GM23248 (cell line): ENCODE measurements around the gene TRIM38. TPM values are rescaled to one million over a fixed set of nuclear protein-coding genes. Genes with fewer than 3 reads are reported as not detected.

Experiments
- DNase-seq: peaks from one replicate; pipeline ENCODE4 v3.0.0-alpha.2; 2015
- H2AFZ ChIP-seq: fragments of 200-600 bp; sonication (generic); 2 replicates; pipeline ENCODE4 v1.6.1; 2016; ENCODE audit warnings: antibody characterized with exemption
- H3F3A ChIP-seq: fragments of 200-600 bp; sonication (generic); 2 replicates; pipeline ENCODE4 v1.6.1; 2016; ENCODE audit warnings: mild to moderate bottlenecking, antibody characterized with exemption, mixed run types; ENCODE audit not compliant: insufficient read depth
- H3K27ac ChIP-seq: fragments of 200-600 bp; sonication (generic); 2 replicates; pipeline ENCODE4 v1.5.1; 2016; ENCODE audit warnings: mild to moderate bottlenecking
- H3K27me3 ChIP-seq: fragments of 200-600 bp; sonication (generic); replicated peaks from 2 replicates; pipeline ENCODE4 v1.6.1; 2016; ENCODE audit warnings: mild to moderate bottlenecking; ENCODE audit not compliant: insufficient read depth
- H3K36me3 ChIP-seq: fragments of 200-600 bp; sonication (generic); 2 replicates; pipeline ENCODE4 v1.6.1; 2016; ENCODE audit warnings: low read depth, mild to moderate bottlenecking
- H3K4me1 ChIP-seq: fragments of 200-600 bp; sonication (generic); 2 replicates; pipeline ENCODE4 v1.6.1; 2016; ENCODE audit warnings: mild to moderate bottlenecking; ENCODE audit not compliant: insufficient read depth
- H3K4me2 ChIP-seq: fragments of 200-600 bp; sonication (generic); one replicate; pipeline ENCODE4 v1.6.1; 2016; ENCODE audit warnings: mild to moderate bottlenecking; ENCODE audit not compliant: unreplicated experiment
- H3K4me3 ChIP-seq: fragments of 200-600 bp; sonication (generic); 2 replicates; pipeline ENCODE4 v1.5.1; 2016; ENCODE audit warnings: mild to moderate bottlenecking
- H3K79me2 ChIP-seq: fragments of 200-600 bp; sonication (generic); 2 replicates; pipeline ENCODE4 v1.6.1; 2016; ENCODE audit warnings: mild to moderate bottlenecking; ENCODE audit not compliant: insufficient read depth
- H3K9ac ChIP-seq: fragments of 200-600 bp; sonication (generic); 2 replicates; pipeline ENCODE4 v1.6.1; 2016; ENCODE audit warnings: mild to moderate bottlenecking
- H3K9me2 ChIP-seq: fragments of 200-600 bp; sonication (generic); 2 replicates; pipeline ENCODE4 v1.6.1; 2016; ENCODE audit warnings: mixed run types, mild to moderate bottlenecking, moderate library complexity; ENCODE audit not compliant: insufficient read depth
- H3K9me3 ChIP-seq: fragments of 200-600 bp; sonication (generic); one replicate; pipeline ENCODE4 v1.6.1; 2017; ENCODE audit warnings: low read depth
- H4K20me1 ChIP-seq: fragments of 200-600 bp; sonication (generic); 2 replicates; pipeline ENCODE4 v1.6.0; 2016; ENCODE audit not compliant: insufficient read depth
- EZH2 ChIP-seq: fragments of 200-600 bp; sonication (generic); IDR thresholded peaks from 2 replicates; pipeline ENCODE4 v1.6.1; 2018; ENCODE audit warnings: antibody characterized with exemption, mild to moderate bottlenecking; ENCODE audit not compliant: insufficient read depth, poor library complexity, severe bottlenecking
- EZH2phosphoT487 ChIP-seq: fragments of 200-600 bp; sonication (generic); IDR thresholded peaks from 2 replicates; pipeline ENCODE4 v1.6.1; 2018; ENCODE audit warnings: antibody characterized with exemption, moderate library complexity, mild to moderate bottlenecking, low read depth; ENCODE audit not compliant: insufficient read depth
- WGBS, 2 experiments: methylation state at CpG; one replicate each; pipeline ENCODE4 v1.1.6; 2015 to 2017; ENCODE audit warnings: low lambda C conversion rate in 2 of 2, low coverage in 1 of 2; ENCODE audit errors: missing lambda C conversion rate in 2 of 2; 5-methylcytosine and 5-hydroxymethylcytosine counted together
- in situ Hi-C: fragments of 300-500 bp; cut with MboI; formaldehyde crosslinking; loops from 2 replicates; pipeline ENCODE4 v1.15.0; 2020
- polyA plus RNA-seq: library from polyadenylated mRNA; unstranded; fragments of >200 nt; fragmentation: Nextera tagmentation; extraction: Ambion mirVana; gene quantifications from 2 replicates; pipeline ENCODE4 v1.2.1, GENCODE V29; 2016
- total RNA-seq: library from RNA; depleted of rRNA; stranded (reverse); fragments of >200 nt; shearing (Covaris generic); gene quantifications from 2 replicates; pipeline ENCODE4 v1.2.3, GENCODE V29; 2014

The TRIM38 gene
- total and polyA plus RNA-seq, 2 experiments from 2014 or later = 7.3 to 7.6 TPM

DNA sequence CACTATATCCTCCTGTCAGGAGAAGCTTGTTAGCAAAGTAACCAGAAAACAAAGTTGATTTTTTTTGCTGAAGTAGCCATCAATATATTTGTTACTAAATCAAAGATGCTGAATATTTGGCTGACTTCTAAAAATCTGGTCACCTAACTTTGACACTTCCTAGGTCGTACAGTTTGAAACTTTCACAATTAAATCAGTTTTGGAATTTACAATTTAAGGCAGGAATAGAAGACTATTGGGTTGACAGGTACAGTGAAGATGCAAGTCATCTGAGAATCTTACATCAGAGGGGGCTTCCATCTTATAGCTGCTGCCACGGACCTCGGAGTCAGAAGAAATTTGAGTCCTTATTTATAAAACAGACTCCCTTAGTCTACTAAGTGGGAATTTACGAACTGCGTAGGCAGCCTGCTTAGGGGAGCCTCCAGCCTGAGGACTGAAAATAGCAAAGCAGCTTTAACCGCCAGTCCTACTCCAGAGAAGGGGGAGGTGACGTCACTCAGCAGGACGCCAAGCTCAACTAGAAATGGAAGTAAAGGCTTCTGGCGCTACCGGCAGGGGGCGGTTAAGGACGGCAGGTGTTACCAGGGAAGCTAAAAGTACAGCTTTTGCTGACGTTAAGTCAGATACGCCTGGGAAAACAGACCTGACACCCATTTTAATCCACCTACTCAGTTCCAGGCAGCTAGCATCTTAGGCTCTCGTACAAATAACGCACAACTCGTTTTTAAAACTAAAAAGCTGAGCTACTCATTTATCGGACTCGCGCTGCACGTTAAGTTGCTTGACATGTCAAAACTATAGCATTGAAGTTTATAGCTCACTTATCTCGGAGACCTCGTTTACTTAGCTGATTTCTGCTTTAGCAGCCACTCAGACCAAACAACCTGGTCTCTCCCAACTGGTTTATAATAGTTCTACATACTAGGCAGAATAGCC lies 63.6 kb downstream of the TRIM38 start:
- Histone ChIP-seq H3K4me2 (peak overlapping the region; percentile 91), H3K9me2 (no peaks in the 10 kb centered on the region), H3K36me3 (no peaks in the 10 kb centered on the region), H3K9me3 (no peaks in the 10 kb centered on the region), H2AFZ (peak overlapping the region; percentile 91), H4K20me1 (no peaks in the 10 kb centered on the region), H3F3A (peaks cover 34% of the 10 kb centered on the region), H3K9ac (peak overlapping the region; percentile 80), H3K4me1 (peaks cover 22% of the 10 kb centered on the region), H3K27me3 (no peaks in the 10 kb centered on the region), H3K79me2 (no peaks in the 10 kb centered on the region), H3K4me3 (peak overlapping the region; percentile 81), H3K27ac (peak overlapping the region; percentile 85)
- 3% methylated on average over 23 of the region's 23 CpGs for WGBS, 2 experiments
- TF ChIP-seq EZH2 = no peak
- TF ChIP-seq EZH2phosphoT487 = no peak
- DNase-seq = peak; percentile 97
- in situ Hi-C loops = loop anchor here (25.0 kb wide), 2 partner anchors 1111 to 1836 kb away; a partner anchor contains a TSS

DNA sequence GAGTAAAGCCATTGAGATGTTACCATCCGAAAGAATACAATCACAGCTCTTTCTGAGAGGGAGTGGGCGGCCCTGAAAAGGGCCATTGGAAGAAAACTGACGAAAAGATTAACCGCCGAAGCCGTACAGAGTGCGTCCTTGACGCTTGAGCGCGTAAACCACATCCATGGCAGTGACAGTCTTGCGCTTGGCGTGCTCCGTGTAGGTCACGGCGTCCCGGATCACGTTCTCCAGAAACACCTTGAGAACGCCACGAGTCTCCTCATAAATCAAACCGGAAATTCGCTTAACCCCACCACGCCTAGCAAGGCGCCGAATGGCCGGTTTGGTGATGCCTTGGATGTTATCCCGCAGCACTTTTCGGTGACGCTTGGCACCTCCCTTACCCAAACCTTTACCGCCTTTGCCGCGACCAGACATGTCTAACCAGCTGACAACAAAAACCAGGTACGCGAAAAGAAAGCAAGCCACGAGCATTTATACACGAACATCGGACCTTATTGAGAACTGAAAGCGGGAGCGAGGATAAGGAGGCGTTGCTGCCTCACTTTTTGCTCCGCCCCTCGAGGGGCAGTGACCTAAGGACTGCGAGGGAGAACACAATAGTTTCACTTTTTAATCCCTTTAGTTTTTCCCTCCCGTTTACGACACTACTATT lies 64.4 kb downstream of the TRIM38 start:
- H2AFZ ChIP-seq = peak overlapping the region; percentile 91
- peak overlapping the region; percentile 80 for H3K9ac ChIP-seq
- no peaks in the 10 kb centered on the region for H4K20me1 ChIP-seq
- in situ Hi-C loops = loop anchor here (25.0 kb wide), 2 partner anchors 1110 to 1835 kb away; a partner anchor contains a TSS
- WGBS, 2 experiments = 0 to 1% methylated on average over 44 of the region's 44 CpGs
- H3K9me2 ChIP-seq = no peaks in the 10 kb centered on the region
- no peaks in the 10 kb centered on the region for H3K27me3 ChIP-seq
- H3K36me3 ChIP-seq = no peaks in the 10 kb centered on the region
- peak; percentile 90 for DNase-seq
- no peak for TF ChIP-seq EZH2
- no peak for TF ChIP-seq EZH2phosphoT487
- peaks cover 19% of the 10 kb centered on the region for H3K4me1 ChIP-seq
- H3K9me3 ChIP-seq = no peaks in the 10 kb centered on the region
- H3K27ac ChIP-seq = peak overlapping the region; percentile 85
- peak overlapping the region; percentile 91 for H3K4me2 ChIP-seq
- H3K79me2 ChIP-seq = no peaks in the 10 kb centered on the region
- H3F3A ChIP-seq = peaks cover 36% of the 10 kb centered on the region
- H3K4me3 ChIP-seq = peak overlapping the region; percentile 81

DNA sequence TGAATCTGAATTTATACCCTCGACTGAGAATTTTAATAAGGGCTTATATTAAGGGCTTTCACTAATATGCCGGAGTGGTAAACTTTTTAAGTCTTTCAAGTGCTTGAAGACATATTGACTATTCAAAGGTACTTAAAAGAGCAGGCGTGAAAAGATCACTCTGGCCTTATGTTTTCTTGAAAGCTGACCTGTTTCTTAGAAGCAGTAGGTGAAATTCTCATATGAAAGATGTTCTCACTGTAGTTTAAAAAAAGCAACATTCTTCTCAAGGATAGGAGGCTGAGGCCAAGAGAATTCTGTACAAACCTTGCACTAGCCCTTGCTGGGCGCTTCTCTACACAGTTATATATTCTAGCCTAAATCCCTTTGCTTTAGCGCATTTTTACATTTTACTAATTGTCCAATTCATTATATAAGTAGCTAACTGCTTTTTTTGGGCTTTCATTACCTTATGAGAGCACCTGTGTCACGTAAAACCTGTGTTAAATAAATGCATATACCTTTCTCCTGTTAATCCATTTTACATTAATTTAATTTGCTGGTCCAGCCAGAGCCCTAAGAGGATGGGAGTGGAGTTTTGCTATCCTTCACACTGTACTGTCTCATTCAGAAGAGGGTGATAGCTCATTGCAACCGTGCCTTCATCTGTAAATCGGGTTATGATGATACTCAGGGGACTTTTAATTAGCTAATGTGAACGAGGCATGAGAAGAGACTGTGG lies 65.0 kb downstream of the TRIM38 start:
- WGBS, 2 experiments = 41 to 47% methylated on average over 9 of the region's 9 CpGs
- Histone ChIP-seq H3K27me3 (no peaks in the 10 kb centered on the region), H4K20me1 (no peaks in the 10 kb centered on the region), H3K9me2 (no peaks in the 10 kb centered on the region), H3K9me3 (no peaks in the 10 kb centered on the region), H3K4me1 (peaks cover 14% of the 10 kb centered on the region), H3K36me3 (no peaks in the 10 kb centered on the region), H3K4me3 (peak overlapping the region; percentile 81), H3K79me2 (no peaks in the 10 kb centered on the region), H3K4me2 (peak overlapping the region; percentile 91), H3K9ac (peak overlapping the region; percentile 80), H3F3A (peaks cover 39% of the 10 kb centered on the region), H3K27ac (peak overlapping the region; percentile 85), H2AFZ (peak overlapping the region; percentile 91)
- in situ Hi-C loops = loop anchor here (25.0 kb wide), 2 partner anchors 1110 to 1835 kb away; a partner anchor contains a TSS
- TF ChIP-seq EZH2 (no peak), EZH2phosphoT487 (no peak)
- no peak for DNase-seq
